GM18498 (cell line): ENCODE results near the gene PCDHA2.
"Not testable (repeated sequence)": the region's sequence is repeated elsewhere in the genome, so short reads cannot be mapped to it uniquely, and the experiment has no call there.

ENCODE experiments used
- ATAC-seq: cut with Tn5 transposase; IDR thresholded peaks from one replicate; pipeline ENCODE4 v1.9.1; 2021; ENCODE audit warnings: mild to moderate bottlenecking, moderate library complexity; ENCODE audit not compliant: unreplicated experiment

The PCDHA2 gene

DNA sequence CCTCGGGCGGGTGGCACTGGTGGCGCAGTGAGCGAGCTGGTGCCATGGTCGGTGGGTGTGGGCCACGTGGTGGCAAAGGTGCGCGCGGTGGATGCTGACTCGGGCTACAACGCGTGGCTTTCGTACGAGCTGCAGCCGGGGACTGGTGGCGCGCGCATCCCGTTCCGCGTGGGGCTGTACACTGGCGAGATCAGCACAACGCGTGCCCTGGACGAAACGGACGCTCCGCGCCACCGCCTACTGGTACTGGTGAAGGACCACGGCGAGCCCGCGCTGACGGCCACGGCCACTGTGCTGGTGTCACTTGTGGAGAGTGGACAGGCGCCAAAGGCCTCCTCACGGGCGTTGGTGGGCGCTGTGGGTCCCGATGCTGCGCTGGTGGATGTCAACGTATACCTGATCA lies 14.2 kb downstream of the PCDHA2 start:
- no peak for ATAC-seq

DNA sequence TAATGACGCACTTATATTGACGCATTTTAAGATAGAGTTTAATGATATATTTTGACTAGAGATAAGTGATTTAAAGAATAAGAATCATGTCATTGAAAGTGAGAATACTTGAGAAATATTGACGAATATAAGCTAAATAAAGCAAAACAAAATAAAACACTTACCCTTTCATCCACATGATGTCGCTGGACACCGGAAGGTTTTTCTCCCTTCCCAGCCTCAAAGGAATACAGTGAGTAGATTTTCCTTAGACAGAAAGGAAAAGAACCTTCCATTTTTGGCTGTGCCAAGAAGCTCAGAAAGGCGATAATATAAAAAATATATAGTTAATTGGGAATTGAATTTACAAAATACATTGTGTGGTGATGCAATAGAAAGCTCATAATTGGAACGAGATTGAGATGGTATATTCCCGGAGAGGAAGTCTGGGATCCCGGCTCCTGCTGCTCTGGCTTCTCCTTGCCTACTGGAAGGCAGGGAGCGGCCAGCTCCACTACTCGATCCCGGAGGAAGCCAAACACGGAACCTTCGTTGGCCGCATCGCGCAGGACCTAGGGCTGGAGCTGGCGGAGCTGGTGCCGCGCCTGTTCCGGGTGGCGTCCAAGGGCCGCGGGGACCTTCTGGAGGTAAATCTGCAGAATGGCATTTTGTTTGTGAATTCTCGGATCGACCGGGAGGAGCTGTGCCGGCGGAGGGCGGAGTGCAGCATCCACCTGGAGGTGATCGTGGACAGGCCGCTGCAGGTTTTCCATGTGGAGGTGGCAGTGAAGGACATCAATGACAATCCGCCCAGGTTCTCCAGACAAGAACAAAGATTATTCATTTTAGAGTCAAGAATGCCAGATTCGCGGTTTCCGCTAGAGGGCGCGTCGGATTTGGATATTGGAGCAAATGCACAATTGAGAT lies 27.0 kb downstream of the PCDHA2 start, which contains the start of gene PCDHA5:
Gene PCDHA5, plus strand, starts transcription at position 239 of the 906 bp plus-strand sequence.
- ATAC-seq, result no peak

DNA sequence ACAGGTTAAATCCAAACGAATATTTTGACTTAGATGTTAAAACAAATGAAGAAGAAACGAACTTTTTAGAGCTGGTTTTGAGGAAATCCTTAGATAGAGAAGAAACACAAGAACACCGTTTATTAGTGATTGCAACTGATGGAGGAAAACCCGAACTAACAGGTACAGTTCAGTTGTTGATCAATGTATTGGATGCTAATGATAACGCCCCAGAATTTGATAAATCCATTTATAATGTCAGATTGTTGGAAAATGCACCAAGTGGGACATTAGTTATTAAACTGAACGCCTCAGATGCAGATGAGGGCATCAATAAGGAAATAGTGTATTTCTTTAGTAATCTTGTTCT lies 27.6 kb downstream of the PCDHA2 start:
- ATAC-seq, result no peak

DNA sequence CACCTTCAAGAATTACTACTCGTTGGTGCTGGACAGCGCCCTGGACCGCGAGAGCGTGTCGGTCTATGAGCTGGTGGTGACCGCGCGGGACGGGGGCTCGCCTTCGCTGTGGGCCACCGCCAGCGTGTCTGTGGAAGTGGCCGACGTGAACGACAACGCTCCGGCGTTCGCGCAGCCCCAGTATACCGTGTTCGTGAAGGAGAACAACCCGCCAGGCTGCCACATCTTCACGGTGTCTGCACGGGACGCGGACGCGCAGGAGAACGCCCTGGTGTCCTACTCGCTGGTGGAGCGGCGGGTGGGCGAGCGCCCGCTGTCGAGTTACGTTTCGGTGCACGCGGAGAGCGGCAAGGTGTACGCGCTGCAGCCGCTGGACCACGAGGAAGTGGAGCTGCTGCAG lies 28.3 kb downstream of the PCDHA2 start:
- not testable (repeated sequence) for ATAC-seq

DNA sequence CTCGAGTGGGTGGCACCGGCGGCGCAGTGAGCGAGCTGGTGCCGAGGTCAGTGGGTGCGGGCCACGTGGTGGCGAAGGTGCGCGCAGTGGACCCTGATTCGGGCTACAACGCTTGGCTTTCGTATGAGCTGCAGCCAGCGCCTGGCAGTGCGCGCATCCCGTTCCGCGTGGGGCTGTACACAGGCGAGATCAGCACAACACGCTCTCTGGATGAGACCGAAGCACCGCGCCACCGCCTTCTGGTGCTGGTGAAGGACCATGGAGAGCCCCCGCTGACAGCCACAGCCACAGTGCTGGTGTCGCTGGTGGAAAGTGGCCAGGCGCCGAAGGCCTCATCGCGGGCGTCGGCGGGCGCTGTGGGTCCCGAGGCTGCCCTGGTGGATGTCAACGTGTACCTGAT lies 28.8 kb downstream of the PCDHA2 start:
- ATAC-seq, result no peak

DNA sequence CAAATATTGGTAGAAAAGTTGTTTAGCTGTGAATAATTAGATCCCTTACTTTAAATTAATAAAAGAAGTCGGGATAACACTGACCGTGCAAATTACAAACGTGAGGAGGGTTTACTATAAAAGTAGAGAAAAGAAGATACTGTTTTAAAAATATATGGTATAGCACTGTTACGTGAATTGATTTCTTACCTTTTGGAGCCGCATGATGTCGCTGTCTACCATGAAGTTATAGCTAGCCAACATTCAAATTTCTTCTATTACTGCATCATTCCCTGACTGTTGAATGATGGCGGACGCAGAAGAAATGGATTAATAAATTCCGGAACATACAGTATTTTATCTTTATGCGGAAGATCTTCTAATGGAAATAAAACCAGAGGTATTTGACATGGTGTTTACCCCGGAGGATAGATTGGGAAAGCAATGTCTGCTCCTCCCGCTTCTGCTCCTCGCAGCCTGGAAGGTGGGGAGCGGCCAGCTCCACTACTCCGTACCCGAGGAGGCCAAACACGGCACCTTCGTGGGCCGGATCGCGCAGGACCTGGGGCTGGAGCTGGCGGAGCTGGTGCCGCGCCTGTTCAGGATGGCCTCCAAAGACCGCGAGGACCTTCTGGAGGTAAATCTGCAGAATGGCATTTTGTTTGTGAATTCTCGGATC lies 33.2 kb downstream of the PCDHA2 start, which contains the start of gene PCDHA6:
Gene PCDHA6, plus strand, starts transcription at position 257 of the 658 bp plus-strand sequence. Its CDS starts 132 bp downstream, at position 389.
- ATAC-seq, result no peak

DNA sequence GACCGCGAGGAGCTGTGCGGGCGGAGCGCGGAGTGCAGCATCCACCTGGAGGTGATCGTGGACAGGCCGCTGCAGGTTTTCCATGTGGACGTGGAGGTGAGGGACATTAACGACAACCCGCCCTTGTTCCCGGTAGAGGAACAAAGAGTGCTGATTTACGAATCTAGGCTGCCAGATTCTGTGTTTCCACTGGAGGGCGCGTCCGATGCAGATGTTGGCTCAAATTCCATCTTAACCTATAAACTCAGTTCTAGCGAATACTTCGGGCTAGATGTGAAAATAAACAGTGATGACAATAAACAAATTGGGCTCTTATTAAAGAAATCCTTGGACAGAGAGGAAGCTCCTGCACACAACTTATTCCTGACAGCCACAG lies 33.7 kb downstream of the PCDHA2 start:
- ATAC-seq, result no peak

DNA sequence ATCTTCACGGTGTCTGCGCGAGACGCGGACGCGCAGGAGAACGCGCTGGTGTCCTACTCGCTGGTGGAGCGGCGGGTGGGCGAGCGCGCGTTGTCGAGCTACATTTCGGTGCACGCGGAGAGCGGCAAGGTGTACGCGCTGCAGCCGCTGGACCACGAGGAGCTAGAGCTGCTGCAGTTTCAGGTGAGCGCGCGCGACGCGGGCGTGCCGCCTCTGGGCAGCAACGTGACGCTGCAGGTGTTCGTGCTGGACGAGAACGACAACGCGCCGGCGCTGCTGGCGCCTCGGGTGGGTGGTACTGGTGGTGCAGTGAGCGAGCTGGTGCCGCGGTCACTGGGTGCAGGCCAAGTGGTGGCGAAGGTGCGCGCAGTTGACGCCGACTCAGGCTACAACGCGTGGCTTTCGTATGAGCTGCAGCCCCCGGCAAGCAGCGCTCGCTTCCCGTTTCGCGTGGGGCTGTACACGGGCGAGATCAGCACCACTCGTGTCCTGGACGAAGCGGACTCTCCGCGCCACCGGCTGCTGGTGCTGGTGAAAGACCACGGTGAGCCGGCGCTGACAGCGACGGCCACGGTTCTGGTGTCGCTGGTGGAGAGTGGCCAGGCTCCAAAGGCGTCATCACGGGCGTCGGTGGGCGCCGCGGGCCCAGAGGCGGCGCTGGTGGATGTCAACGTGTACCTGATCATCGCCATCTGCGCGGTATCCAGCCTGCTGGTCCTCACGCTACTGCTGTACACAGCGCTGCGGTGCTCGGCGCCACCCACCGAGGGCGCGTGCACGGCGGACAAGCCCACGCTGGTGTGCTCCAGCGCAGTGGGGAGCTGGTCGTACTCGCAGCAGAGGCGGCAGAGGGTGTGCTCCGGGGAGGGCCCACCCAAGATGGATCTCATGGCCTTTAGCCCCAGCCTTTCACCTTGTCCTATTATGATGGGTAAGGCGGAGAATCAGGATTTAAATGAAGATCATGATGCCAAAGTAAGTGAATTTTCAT lies 35.2 kb downstream of the PCDHA2 start:
- not testable (repeated sequence) for ATAC-seq

DNA sequence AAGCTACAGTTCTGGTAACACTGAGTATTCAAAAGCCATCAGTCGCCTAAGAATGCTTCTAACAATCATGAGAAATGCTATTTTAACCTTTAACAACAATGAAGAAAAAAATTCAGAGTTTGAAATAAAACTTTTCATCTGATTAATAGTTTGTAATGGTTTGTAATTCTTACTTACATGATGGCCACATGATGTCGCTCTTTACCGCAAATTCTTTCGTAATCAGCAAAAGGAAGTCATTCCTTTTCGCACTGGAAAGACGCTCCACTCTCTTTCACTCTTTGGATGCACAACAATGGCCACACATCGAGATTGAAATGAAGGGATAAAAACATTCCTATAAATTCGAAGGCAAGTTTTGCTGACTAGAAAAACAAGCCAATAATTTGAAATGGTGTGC lies 39.3 kb downstream of the PCDHA2 start, which contains the start of gene PCDHA7:
Gene PCDHA7, plus strand, starts transcription at position 277 of the 400 bp plus-strand sequence. Its CDS starts 115 bp downstream, at position 392.
- no peak for ATAC-seq

DNA sequence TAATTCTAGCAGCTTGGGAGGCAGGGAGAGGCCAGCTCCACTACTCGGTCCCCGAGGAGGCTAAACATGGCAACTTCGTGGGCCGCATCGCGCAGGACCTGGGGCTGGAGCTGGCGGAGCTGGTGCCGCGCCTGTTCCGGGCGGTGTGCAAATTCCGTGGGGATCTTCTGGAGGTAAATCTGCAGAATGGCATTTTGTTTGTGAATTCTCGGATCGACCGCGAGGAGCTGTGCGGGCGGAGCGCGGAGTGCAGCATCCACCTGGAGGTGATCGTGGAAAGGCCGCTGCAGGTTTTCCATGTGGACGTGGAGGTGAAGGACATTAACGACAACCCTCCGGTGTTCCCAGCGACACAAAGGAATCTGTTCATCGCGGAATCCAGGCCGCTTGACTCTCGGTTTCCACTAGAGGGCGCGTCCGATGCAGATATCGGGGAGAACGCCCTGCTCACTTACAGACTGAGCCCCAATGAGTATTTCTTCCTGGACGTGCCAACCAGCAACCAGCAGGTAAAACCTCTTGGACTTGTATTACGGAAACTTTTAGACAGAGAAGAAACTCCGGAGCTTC lies 39.9 kb downstream of the PCDHA2 start:
- ATAC-seq, result not testable (repeated sequence)

DNA sequence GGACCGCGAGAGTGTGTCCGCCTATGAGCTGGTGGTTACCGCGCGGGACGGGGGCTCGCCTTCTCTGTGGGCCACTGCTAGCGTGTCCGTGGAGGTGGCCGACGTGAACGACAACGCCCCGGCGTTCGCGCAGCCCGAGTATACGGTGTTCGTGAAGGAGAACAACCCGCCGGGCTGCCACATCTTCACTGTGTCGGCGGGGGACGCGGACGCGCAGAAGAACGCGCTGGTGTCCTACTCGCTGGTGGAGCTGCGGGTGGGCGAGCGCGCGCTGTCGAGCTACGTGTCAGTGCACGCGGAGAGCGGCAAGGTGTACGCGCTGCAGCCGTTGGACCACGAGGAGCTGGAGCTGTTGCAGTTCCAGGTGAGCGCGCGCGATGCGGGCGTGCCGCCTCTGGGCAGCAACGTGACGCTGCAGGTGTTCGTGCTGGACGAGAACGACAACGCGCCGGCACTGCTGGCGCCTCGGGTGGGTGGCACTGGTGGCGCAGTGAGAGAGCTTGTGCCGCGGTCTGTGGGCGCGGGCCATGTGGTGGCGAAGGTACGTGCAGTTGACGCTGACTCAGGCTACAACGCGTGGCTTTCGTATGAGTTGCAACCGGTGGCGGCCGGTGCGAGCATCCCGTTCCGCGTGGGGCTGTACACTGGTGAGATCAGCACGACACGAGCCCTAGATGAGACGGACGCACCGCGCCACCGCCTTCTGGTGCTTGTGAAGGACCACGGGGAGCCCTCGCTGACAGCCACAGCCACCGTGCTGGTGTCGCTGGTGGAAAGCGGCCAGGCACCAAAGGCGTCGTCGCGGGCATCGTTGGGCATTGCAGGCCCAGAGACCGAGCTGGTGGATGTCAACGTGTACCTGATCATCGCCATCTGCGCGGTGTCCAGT lies 41.2 kb downstream of the PCDHA2 start:
- no peak for ATAC-seq

DNA sequence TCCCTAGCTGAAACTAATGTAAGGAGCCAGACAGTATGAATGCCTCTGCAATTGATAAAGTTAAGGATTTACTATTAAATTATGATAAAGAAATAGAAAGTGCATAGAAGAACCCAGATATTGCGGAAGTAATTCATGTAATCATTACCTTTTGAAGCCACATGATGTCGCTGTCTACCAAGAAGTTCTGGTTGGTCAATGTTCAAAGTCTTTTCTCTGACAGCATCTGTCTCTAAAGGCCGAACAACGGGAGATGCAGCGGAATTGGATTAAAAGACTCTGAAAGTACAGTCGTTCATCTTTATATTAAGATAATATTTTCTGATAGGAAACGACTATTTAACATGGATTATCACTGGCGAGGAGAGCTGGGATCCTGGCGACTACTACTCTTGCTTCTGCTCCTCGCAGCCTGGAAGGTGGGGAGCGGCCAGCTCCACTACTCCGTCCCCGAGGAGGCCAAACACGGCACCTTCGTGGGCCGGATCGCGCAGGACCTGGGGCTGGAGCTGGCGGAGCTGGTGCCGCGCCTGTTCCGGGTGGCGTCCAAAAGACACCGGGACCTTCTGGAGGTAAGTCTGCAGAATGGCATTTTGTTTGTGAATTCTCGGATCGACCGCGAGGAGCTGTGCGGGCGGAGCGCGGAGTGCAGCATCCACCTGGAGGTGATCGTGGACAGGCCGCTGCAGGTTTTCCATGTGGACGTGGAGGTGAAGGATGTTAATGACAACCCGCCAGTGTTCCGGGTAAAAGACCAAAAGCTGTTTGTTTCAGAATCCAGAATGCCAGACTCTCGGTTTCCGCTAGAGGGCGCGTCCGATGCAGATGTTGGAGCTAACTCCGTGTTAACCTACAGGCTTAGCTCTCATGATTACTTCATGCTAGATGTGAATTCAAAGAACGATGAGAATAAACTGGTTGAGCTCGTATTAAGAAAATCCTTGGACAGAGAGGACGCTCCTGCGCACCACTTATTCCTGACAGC lies 46.6 kb downstream of the PCDHA2 start, which contains the start of gene PCDHA8:
Gene PCDHA8, plus strand, starts transcription at position 210 of the 985 bp plus-strand sequence. Its CDS starts 135 bp downstream, at position 345.
- ATAC-seq, result no peak

DNA sequence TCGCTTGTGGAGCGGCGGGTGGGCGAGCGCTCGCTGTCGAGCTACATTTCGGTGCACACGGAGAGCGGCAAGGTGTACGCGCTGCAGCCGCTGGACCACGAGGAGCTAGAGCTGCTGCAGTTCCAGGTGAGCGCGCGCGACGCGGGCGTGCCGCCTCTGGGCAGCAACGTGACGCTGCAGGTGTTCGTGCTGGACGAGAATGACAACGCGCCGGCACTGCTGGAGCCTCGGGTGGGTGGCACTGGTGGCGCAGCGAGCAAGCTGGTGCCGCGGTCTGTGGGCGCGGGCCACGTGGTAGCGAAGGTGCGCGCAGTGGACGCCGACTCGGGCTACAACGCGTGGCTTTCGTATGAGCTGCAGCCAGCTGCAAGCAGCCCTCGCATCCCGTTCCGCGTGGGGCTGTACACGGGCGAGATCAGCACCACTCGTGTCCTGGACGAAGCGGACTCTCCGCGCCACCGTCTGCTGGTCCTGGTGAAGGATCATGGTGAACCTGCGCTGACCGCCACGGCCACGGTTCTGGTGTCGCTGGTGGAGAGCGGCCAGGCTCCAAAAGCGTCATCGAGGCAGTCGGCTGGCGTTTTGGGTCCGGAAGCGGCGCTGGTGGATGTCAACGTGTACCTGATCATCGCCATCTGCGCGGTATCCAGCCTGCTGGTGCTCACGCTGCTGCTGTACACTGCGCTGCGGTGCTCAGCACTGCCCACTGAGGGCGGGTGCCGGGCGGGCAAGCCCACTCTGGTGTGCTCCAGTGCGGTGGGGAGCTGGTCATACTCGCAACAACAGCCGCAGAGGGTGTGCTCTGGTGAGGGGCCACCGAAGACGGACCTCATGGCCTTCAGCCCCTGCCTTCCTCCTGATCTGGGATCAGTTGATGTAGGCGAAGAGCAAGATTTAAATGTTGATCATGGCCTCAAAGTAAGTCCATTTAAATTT lies 48.4 kb downstream of the PCDHA2 start:
- no peak for ATAC-seq
